8988T (cell line): ENCODE measurements around the gene SVIP.

Experiments
- DNase-seq: peaks from one replicate; pipeline ENCODE4 v3.0.0; 2011

The SVIP gene

GRCh38 chr11:22787551-22788162, 41.9 kb downstream of the SVIP start:
- DNase-seq, result peak; percentile 9

- DNase-seq, result no peak
Observed at GRCh38 chr11:22787055-22787454, 42.5 kb downstream of the SVIP start.

GRCh38 chr11:22786475-22786874, 43.1 kb downstream of the SVIP start:
- no peak for DNase-seq

GRCh38 chr11:22785251-22785650, 44.4 kb downstream of the SVIP start:
- DNase-seq, result no peak

- no peak for DNase-seq
Observed at GRCh38 chr11:22780952-22781593, 48.5 kb downstream of the SVIP start.

GRCh38 chr11:22779850-22780249, 49.8 kb downstream of the SVIP start:
- no peak for DNase-seq

GRCh38 chr11:22778642-22779041, 51.0 kb downstream of the SVIP start:
- no peak for DNase-seq

GRCh38 chr11:22775248-22775647, 54.4 kb downstream of the SVIP start:
- DNase-seq, result no peak

GRCh38 chr11:22774716-22775115, 54.9 kb downstream of the SVIP start:
- DNase-seq, result no peak

GRCh38 chr11:22769081-22769480, 60.5 kb downstream of the SVIP start:
- no peak for DNase-seq
